ENCODE data around the gene WNT8A. TPM values are rescaled to one million over a fixed set of nuclear protein-coding genes. Genes with fewer than 3 reads are reported as not detected.

WNT8A gene
- total and polyA plus RNA-seq, 9 donors: 0.08 to 0.36 TPM; not detected in 7

DNA sequence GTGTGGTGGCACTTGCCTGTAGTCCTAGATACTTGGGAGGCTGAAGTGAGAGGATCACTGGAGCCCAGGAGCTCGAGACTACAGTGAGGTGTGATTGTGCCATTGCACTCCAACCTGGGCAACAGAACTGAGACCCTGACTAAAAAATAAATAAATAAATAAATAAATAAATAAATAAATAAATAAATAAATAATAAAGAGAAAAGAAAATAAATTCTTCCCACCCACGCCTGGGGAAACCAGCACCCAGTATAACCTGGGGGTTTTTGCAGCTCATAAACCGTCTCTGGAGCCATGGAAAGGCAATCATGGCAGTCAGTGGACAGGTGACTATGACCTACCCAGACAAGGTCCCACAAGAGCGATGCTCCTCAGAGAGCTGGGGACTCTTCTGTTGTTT is 7.9 kb downstream of the WNT8A start:
- no peaks in the 10 kb centered on the region for H3K9me3 ChIP-seq (replicated peaks; ENCODE audit: control insufficient read depth, low read depth, low read length)
- H3K27ac ChIP-seq (ENCODE audit: low read length): no peak overlapping the region
- WGBS (ENCODE audit: insufficient coverage): 60% methylated on average over 1 of the region's 4 CpGs
- no peak overlapping the region for H3K4me3 ChIP-seq (ENCODE audit: low read length)
- H3K4me1 ChIP-seq (ENCODE audit: control insufficient read depth, insufficient read depth, low read length): no peaks in the 10 kb centered on the region
- H3K36me3 ChIP-seq (ENCODE audit: control insufficient read depth, insufficient read depth, low read length): no peaks in the 10 kb centered on the region
- H3K27me3 ChIP-seq (ENCODE audit: control insufficient read depth, insufficient read depth, low read length): peaks cover 2% of the 10 kb centered on the region
- no peak for DNase-seq

DNA sequence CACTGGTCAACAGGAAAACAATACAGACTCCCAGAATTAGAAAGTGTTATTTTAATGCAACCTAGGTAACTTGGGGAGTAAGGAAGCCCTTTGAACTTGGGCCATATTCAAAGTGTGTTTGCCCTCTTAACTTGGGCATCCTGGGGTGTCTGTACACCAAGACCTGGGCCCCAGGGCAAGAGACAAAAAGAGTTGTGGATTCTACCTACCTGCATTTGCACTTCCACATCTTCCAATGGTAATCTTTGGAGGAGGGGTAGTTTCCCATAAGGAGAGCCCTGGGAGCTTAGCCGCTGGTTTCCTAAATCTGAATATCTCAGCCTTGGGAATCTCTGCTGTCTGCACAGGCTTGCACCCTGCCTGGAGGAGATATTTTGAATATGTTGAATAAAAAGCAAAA is 8.5 kb downstream of the WNT8A start:
- H3K27me3 ChIP-seq (ENCODE audit: control insufficient read depth, insufficient read depth, low read length): peaks cover 6% of the 10 kb centered on the region
- no peaks in the 10 kb centered on the region for H3K4me1 ChIP-seq (ENCODE audit: control insufficient read depth, insufficient read depth, low read length)
- no peak overlapping the region for H3K27ac ChIP-seq (ENCODE audit: low read length)
- WGBS (ENCODE audit: insufficient coverage): no CpG with 5 or more reads among the region's 1 CpG
- H3K9me3 ChIP-seq (replicated peaks; ENCODE audit: control insufficient read depth, low read depth, low read length): no peaks in the 10 kb centered on the region
- H3K36me3 ChIP-seq (ENCODE audit: control insufficient read depth, insufficient read depth, low read length): no peaks in the 10 kb centered on the region
- no peak for DNase-seq
- no peak overlapping the region for H3K4me3 ChIP-seq (ENCODE audit: low read length)

DNA sequence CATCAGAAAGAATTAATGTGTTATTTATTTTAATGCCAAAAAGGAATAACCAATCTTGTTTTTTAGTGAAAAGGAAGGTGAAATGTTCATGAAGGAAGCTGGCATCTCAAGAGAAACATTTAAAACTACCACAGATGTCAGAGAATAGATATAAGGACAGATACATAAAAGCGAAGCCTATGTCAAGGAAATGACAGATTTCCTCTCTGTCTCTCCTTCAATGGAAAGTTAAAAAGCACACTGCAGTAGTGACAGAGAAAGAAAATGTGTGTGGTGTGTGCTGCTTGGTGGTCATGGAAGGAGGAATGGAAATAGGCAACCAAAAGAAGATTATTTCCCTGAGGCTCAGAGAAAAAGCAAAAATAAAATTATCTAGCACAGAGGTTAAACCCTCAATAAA is 9.2 kb downstream of the WNT8A start:
- Histone ChIP-seq H3K27me3 (ENCODE audit: control insufficient read depth, insufficient read depth, low read length) (peaks cover 6% of the 10 kb centered on the region), H3K4me3 (ENCODE audit: low read length) (no peak overlapping the region), H3K36me3 (ENCODE audit: control insufficient read depth, insufficient read depth, low read length) (no peaks in the 10 kb centered on the region), H3K4me1 (ENCODE audit: control insufficient read depth, insufficient read depth, low read length) (no peaks in the 10 kb centered on the region), H3K9me3 (replicated peaks; ENCODE audit: control insufficient read depth, low read depth, low read length) (no peaks in the 10 kb centered on the region), H3K27ac (ENCODE audit: low read length) (no peak overlapping the region)
- DNase-seq: no peak
- WGBS (ENCODE audit: insufficient coverage): no CpG with 5 or more reads among the region's 1 CpG

DNA sequence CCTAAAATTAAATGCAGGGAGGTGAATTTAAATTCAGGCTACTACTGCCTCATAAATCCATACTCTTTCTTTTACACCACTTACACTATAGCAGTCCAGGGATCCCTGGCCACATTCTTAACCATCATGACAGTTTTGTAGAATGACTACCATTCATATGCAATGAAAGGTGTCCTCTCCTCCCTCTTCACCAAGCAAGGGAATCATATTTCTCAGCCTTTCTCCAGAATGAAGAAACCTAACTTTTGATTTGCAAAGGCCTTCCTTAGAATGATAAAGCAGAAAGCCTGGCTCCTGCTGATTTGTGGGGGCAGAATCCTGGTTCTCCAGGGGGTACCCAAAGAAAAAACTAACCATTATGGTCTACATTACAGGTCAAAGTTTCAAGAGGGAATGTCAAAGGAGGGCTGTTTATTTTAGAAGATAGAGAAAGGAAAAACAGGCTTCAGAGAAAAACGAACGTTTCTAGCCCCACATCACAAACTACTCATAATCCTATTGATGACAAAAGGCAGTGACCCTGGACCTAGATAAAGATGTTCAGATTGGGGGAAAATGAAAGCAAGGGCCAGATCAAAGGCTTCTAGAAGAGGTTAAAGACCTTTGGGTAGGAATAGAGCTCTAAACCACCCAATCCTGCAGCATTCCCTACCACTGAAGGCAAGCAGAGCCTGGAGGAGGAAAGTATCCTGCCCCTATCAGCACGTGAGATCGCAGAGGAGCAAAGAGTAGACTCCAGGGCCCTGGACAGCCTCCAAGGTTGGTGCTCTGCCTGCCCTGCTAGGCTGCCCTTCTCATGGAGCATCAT is 11.5 kb downstream of the WNT8A start:
- H3K27me3 ChIP-seq (ENCODE audit: control insufficient read depth, insufficient read depth, low read length): peaks cover 6% of the 10 kb centered on the region
- H3K4me1 ChIP-seq (ENCODE audit: control insufficient read depth, insufficient read depth, low read length): no peaks in the 10 kb centered on the region
- no peak overlapping the region for H3K4me3 ChIP-seq (ENCODE audit: low read length)
- no peaks in the 10 kb centered on the region for H3K9me3 ChIP-seq (replicated peaks; ENCODE audit: control insufficient read depth, low read depth, low read length)
- H3K27ac ChIP-seq (ENCODE audit: low read length): no peak overlapping the region
- 29% methylated on average over 2 of the region's 4 CpGs for WGBS (ENCODE audit: insufficient coverage)
- H3K36me3 ChIP-seq (ENCODE audit: control insufficient read depth, insufficient read depth, low read length): no peaks in the 10 kb centered on the region
- DNase-seq: no peak

DNA sequence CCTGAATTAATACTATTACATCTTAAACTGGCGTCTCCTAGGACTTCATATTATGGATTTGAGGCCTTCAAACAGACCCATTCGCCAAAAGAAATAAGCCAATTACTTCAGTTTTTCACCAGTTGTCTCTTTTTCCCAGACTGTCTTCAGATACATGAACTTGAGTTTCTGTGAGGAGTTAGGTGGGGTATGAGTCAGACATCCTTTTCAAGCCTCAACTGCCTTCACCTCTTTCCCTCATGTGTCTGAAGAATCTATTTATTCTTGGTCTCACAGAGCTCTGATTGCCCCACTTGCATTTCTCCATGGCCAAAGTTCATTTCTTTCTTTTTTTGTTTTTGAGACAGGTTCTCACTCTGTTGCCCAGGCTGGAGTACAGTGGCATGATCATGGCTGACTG is 12.5 kb downstream of the WNT8A start:
- Histone ChIP-seq H3K27me3 (ENCODE audit: control insufficient read depth, insufficient read depth, low read length) (peaks cover 6% of the 10 kb centered on the region), H3K4me3 (ENCODE audit: low read length) (no peak overlapping the region), H3K36me3 (ENCODE audit: control insufficient read depth, insufficient read depth, low read length) (no peaks in the 10 kb centered on the region), H3K4me1 (ENCODE audit: control insufficient read depth, insufficient read depth, low read length) (no peaks in the 10 kb centered on the region), H3K9me3 (replicated peaks; ENCODE audit: control insufficient read depth, low read depth, low read length) (no peaks in the 10 kb centered on the region), H3K27ac (ENCODE audit: low read length) (no peak overlapping the region)
- WGBS (ENCODE audit: insufficient coverage): 80% methylated on average over 1 of the region's 2 CpGs
- no peak for DNase-seq

DNA sequence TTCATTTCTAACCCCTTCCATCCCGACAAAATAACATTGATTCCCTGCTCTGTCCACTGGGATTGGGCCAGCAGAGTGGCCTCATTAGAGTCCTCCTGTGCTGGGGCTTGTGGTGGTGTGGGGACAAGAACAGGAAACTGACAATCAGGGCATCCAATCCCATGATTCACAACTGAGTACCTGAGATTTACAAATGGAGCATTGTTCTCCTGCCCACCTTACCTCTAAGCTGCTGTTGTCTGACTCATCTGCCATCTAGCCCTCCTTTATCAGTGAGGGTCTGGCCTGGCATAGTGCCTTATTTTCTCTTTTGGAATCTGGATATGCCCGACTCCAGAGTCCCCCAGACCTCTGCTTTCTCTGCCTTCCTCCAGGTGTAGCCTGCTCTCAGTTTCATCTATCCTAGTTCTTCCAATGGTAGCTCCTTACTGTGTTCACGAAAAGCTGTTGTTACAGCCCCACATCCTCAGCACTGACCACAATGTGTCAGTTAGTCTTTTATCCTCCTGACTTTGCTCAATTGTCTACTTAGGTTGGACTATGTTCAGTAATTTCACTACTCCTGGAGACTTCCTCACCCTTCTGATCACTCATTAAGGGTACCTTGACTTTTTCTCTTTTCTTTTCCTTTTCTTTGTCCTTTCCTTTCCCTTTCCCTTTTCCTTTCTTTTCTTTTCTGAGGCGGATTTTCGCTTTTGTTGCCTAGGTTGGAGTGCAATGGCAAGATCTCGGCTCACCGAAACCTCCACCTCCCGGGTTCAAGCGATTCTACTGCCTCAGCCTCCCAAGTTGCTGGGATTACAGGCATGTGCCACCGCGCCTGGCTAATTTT is 13.4 kb downstream of the WNT8A start:
- H3K4me1 ChIP-seq (ENCODE audit: control insufficient read depth, insufficient read depth, low read length): no peaks in the 10 kb centered on the region
- no peak overlapping the region for H3K4me3 ChIP-seq (ENCODE audit: low read length)
- 92% methylated on average over 6 of the region's 11 CpGs for WGBS (ENCODE audit: insufficient coverage)
- H3K27ac ChIP-seq (ENCODE audit: low read length): no peak overlapping the region
- no peaks in the 10 kb centered on the region for H3K9me3 ChIP-seq (replicated peaks; ENCODE audit: control insufficient read depth, low read depth, low read length)
- H3K36me3 ChIP-seq (ENCODE audit: control insufficient read depth, insufficient read depth, low read length): no peaks in the 10 kb centered on the region
- no peak for DNase-seq
- H3K27me3 ChIP-seq (ENCODE audit: control insufficient read depth, insufficient read depth, low read length): peaks cover 6% of the 10 kb centered on the region

DNA sequence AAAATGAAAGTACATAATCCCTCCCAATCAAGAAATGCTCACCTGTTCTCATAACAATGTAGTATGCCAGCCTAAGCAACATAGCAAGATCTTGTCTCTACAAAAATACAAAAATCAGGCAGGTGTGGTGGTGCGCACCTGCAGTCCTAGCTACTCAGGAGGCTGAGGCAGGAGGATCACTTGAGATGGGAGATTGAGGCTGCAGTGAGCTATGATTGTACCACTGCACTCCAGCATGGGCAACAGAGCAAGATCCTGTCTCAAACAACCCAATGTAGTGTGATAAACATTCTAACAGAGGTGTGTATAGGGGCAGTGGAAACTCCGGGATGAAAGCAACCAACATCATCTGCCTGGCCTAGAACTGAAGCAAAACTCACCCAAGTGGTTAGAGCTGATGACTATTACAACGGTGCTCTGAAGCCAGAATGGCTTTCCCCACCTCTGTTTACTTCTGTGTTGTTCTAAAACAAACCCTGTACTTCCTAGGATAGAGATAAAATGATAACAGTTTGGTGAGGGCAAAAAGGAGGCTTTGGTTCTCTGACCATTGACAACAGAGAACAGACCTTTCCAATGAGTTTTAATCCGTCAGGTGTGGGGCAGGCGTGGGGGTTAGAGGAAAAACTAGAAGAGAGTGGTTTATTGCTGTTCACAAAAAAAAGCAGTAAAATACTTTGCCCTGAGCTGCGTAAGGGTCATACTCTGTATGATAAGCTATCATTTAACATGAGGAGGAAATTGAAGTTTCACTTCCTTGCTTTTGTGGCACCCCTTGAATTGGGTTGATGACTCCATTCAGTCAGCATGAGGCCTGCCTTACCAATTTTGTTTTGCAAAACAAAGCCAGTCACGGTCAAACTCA is 18.9 kb downstream of the WNT8A start:
- peaks cover 3% of the 10 kb centered on the region for H3K27me3 ChIP-seq (ENCODE audit: control insufficient read depth, insufficient read depth, low read length)
- no peak for DNase-seq
- H3K4me3 ChIP-seq (ENCODE audit: low read length): no peak overlapping the region
- no peaks in the 10 kb centered on the region for H3K4me1 ChIP-seq (ENCODE audit: control insufficient read depth, insufficient read depth, low read length)
- H3K36me3 ChIP-seq (ENCODE audit: control insufficient read depth, insufficient read depth, low read length): no peaks in the 10 kb centered on the region
- no peak overlapping the region for H3K27ac ChIP-seq (ENCODE audit: low read length)
- no peaks in the 10 kb centered on the region for H3K9me3 ChIP-seq (replicated peaks; ENCODE audit: control insufficient read depth, low read depth, low read length)
- 51% methylated on average over 3 of the region's 7 CpGs for WGBS (ENCODE audit: insufficient coverage)

DNA sequence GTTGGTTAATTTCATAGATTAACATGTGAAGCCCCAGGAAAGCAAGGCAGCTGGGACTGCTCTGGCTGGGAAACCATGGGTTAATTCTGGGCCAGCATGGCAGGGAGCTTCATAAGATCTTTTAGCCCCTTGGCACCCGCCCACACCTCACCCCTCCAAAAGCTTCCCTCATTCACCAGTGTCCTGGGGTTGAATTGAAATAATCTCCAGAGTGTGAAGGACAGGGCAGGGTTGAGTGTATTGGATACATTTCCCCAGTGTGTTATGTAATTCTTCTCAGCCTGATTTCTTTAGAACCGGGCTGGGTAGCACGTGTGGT is 19.4 kb downstream of the WNT8A start:
- no peaks in the 10 kb centered on the region for H3K4me1 ChIP-seq (ENCODE audit: control insufficient read depth, insufficient read depth, low read length)
- no CpG with 5 or more reads among the region's 3 CpGs for WGBS (ENCODE audit: insufficient coverage)
- H3K36me3 ChIP-seq (ENCODE audit: control insufficient read depth, insufficient read depth, low read length): no peaks in the 10 kb centered on the region
- no peak for DNase-seq
- H3K4me3 ChIP-seq (ENCODE audit: low read length): no peak overlapping the region
- H3K27me3 ChIP-seq (ENCODE audit: control insufficient read depth, insufficient read depth, low read length): peaks cover 3% of the 10 kb centered on the region
- no peaks in the 10 kb centered on the region for H3K9me3 ChIP-seq (replicated peaks; ENCODE audit: control insufficient read depth, low read depth, low read length)
- no peak overlapping the region for H3K27ac ChIP-seq (ENCODE audit: low read length)

DNA sequence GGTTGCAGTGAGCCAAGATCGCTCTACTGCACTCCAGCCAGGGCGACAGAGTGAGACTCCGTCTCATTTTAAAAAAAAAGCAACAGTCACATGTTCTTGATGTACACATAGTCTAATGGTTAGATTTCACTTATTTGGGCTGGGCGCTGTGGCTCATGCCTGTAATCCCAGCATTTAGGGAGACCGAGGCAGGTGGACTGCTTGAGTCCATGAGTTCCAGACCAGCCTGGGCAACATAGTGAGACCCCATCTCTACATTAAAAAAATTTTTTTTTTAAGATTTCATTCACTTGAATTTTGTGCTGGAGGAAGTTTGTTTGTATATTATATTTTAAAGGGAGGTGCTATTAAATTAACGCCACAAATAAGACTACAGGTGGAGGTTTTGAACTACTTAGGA is 21.9 kb downstream of the WNT8A start:
- Histone ChIP-seq H3K4me1 (ENCODE audit: control insufficient read depth, insufficient read depth, low read length) (no peaks in the 10 kb centered on the region), H3K27ac (ENCODE audit: low read length) (no peak overlapping the region), H3K27me3 (ENCODE audit: control insufficient read depth, insufficient read depth, low read length) (peaks cover 5% of the 10 kb centered on the region), H3K4me3 (ENCODE audit: low read length) (no peak overlapping the region), H3K9me3 (replicated peaks; ENCODE audit: control insufficient read depth, low read depth, low read length) (no peaks in the 10 kb centered on the region), H3K36me3 (ENCODE audit: control insufficient read depth, insufficient read depth, low read length) (no peaks in the 10 kb centered on the region)
- WGBS (ENCODE audit: insufficient coverage): 91% methylated on average over 2 of the region's 6 CpGs
- DNase-seq: no peak

DNA sequence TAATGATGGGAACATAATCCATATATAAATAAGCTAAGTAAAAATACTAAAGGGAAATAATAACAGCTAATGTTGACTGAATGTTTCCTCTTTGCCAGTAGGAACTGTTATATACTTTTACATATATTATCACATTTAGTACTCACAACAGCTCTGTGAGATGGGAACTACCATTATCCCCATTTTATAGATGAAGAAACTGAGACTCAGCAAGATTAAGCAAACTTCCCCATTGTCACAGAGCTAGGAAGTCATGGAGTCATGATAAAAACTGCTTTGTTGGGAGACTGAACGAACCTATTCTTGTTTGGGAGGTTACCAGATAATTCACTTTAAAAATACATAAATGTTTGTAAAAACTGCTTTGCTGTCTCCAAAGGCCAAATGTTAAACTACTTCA is 23.4 kb downstream of the WNT8A start:
- DNase-seq: no peak
- peaks cover 5% of the 10 kb centered on the region for H3K27me3 ChIP-seq (ENCODE audit: control insufficient read depth, insufficient read depth, low read length)
- WGBS (ENCODE audit: insufficient coverage): no CpG with 5 or more reads among the region's 1 CpG
- no peaks in the 10 kb centered on the region for H3K9me3 ChIP-seq (replicated peaks; ENCODE audit: control insufficient read depth, low read depth, low read length)
- no peaks in the 10 kb centered on the region for H3K4me1 ChIP-seq (ENCODE audit: control insufficient read depth, insufficient read depth, low read length)
- no peaks in the 10 kb centered on the region for H3K36me3 ChIP-seq (ENCODE audit: control insufficient read depth, insufficient read depth, low read length)
- no peak overlapping the region for H3K4me3 ChIP-seq (ENCODE audit: low read length)
- H3K27ac ChIP-seq (ENCODE audit: low read length): no peak overlapping the region

Measured in muscle of leg (tissue), 11 donors.